MM.1S (cell line): ENCODE data around the gene PCDHB13.
"Not testable (repeated sequence)": the region's sequence is repeated elsewhere in the genome, so short reads cannot be mapped to it uniquely, and the experiment has no call there.

ENCODE experiments used
- CTCF ChIP-seq: fragments of 300-600 bp; sonication (generic); IDR thresholded peaks from 2 replicates; pipeline ENCODE4 v1.5.1; 2016; ENCODE audit warnings: antibody characterized with exemption, low read length, mixed read lengths
- EZH2 ChIP-seq: fragments of 300-600 bp; sonication (generic); optimal IDR thresholded peaks from 2 replicates; pipeline ENCODE3; 2017; ENCODE audit warnings: low read depth, mild to moderate bottlenecking, antibody characterized with exemption, low read length, mixed read lengths
- EZH2phosphoT487 ChIP-seq: fragments of 300-600 bp; sonication (generic); IDR thresholded peaks from 2 replicates; pipeline ENCODE4 v1.6.1; 2018; ENCODE audit warnings: antibody characterized with exemption, low read length

- not testable (repeated sequence) for TF ChIP-seq CTCF, EZH2, EZH2phosphoT487
These were observed 3.4 kb upstream of the PCDHB13 start for GRCh38 chr5:141210281-141210680.
